HG02610 (cell line): ENCODE results near the gene GFRA1.
"Not testable (repeated sequence)": the region's sequence is repeated elsewhere in the genome, so short reads cannot be mapped to it uniquely, and the experiment has no call there.

Experiments
- ATAC-seq: cut with Tn5 transposase; IDR thresholded peaks from one replicate; pipeline ENCODE4 v1.9.1; 2021; ENCODE audit warnings: mild to moderate bottlenecking, moderate library complexity; ENCODE audit not compliant: unreplicated experiment

Gene GFRA1

GRCh38 chr10:116080553-116080952, 192.5 kb downstream of the GFRA1 start:
- no peak for ATAC-seq

DNA sequence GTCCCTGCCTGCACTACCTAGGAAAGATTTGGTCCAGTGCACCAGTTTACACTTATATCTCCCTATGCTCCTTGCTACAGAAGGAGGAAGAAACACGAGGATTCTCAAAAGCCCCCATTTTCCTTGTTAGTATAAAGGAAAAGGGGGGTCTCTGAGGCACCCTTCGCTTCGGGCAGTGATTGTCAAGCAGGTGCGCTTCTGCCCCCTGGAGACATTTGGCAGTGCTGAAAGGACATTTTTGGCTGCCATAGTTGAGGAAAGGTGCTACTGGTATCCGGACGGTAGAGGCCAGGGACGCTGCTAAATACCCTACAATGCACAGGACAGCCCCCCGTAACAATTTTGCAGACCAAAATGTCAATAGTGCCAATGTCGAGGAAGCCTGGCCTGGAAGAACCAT, 193.7 kb downstream of the GFRA1 start:
- no peak for ATAC-seq

DNA sequence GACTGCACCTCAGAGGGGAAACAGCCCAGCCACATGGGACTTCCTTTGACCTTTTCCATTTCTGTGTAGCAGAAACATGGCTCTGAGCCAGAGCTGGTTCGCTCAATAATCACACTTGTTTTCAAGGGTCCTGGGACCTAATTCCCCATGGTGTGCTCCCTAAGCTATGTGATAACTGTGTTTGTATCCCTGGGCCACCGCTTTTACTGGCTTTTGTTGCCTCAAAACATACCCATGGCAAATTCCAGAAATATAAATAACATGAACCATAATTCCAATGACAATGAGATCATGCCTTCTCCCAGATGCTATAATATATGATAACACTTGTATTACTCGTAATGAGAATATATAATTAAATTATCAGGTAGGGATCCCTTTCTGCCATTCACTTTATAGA, 196.4 kb downstream of the GFRA1 start:
- ATAC-seq: no peak

DNA sequence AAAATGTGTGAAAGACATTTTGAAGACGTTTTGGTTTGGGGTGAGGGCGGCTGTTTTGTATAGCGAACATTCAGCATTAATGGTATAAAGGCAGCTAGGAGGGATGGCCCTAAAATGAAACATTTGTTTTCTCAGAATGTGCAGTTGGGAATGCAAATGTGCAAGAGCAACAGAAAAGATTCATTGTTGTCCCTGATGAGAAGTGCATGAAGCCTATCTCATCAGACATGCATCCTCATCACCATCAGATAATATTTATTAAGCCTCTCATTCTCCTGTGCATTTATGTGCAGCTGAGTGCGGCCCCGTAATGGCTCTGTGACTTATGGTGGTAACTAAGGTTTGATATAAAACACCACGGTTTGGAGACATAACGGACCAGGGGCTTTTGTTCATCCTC, 199.5 kb downstream of the GFRA1 start:
- no peak for ATAC-seq

DNA sequence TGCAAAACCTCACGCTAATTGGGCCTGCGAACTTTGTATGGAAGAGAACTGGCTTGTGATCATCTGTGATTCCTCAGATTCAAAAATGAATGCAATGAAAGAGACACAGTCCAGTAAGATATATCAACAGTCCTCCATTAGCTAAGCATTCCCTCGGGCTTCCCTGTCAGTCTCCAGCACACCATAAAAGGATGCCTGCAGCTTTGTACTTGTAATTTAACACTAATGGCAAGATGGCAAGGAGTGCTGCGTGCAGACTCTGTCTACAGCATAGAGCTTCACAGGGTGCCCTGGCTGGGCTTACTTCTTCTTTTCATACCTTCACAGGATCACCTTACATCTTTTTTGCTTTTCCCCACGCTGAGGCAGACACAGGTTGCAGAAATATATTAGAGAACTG, 200.0 kb downstream of the GFRA1 start:
- no peak for ATAC-seq

DNA sequence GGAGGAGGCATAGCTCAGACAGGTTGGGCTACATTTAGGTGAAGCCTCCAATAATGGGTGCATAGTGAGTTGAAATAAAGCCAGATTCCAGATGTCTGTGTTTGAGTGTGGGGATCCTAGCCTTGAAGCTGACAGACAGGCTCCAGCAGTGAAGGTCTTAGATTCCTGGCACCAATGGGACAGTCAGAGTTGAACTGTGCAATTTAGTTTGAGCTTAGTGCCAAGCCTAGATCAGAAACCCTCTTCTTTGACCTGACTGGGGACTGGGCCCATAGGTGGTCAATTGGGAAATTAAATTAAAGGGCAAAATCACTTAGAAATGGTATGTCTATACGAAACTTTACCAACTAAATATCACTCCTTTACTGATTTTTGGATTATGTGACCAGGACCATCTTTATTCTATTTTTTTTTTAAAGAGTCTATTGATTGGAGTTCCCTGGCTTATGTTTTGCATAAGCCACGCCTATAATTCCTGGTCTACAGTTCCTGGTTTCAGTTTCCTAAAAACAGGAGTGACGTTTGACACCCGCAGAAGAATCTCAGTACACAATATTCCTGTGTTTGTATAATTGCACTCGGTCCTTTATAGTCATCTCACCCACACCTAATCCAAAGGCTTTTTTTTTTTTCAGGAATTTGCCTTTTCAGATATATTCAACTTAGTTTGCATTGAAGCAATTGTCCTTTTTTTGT, 201.4 kb downstream of the GFRA1 start:
- ATAC-seq: no peak

GRCh38 chr10:116070743-116071320, 202.2 kb downstream of the GFRA1 start:
- no peak for ATAC-seq

DNA sequence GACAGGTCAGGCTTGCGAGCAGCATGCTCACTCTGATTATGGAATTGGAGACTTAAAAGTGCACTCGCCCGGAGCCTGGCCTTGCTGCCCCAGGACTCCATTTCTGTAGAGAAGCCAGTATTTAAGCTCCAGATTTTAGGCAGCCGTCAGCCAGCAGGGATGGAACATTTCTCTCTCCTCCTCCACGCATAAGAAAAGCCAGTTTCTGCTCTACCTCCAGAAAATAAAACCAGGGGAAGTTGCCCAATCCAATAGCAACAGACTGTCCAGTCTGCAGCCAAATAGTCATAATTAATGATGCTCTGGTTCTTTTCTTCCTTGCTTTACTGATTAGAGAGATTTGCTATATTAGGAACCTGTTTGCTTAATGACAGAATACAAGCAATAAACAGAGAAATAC, 203.2 kb downstream of the GFRA1 start:
- no peak for ATAC-seq

GRCh38 chr10:116067825-116068224, 205.2 kb downstream of the GFRA1 start:
- ATAC-seq: no peak

- ATAC-seq: no peak
Observed at GRCh38 chr10:116063107-116063506, 209.9 kb downstream of the GFRA1 start.

- ATAC-seq: no peak
Observed at GRCh38 chr10:116060864-116061263, 212.1 kb downstream of the GFRA1 start.

GRCh38 chr10:116059320-116059719, 213.7 kb downstream of the GFRA1 start:
- no peak for ATAC-seq

GRCh38 chr10:116056445-116057293, 216.3 kb downstream of the GFRA1 start:
- no peak for ATAC-seq

- no peak for ATAC-seq
Observed at GRCh38 chr10:116055917-116056252, 217.1 kb downstream of the GFRA1 start.

- no peak for ATAC-seq
Observed at GRCh38 chr10:116055252-116055916, 217.6 kb downstream of the GFRA1 start.

DNA sequence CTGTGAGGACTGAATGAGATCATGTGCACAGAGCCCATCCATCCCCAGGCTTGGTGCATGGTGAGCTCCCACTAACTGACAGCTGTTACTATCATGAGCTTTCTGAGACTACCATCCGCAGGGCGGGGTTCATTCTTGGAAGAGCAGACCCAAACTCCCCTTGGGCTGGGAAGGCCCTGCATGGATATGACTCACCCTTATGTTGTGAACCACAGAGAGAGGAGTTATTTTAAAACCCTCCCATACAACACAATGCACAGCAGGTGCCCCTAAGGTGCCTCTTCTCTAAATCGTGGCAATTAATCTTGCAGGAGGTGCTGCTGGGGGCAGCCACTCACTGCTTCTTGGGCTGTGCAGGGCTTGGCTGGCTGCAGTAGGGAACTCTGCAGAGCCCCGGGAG, 219.1 kb downstream of the GFRA1 start:
- ATAC-seq: no peak

DNA sequence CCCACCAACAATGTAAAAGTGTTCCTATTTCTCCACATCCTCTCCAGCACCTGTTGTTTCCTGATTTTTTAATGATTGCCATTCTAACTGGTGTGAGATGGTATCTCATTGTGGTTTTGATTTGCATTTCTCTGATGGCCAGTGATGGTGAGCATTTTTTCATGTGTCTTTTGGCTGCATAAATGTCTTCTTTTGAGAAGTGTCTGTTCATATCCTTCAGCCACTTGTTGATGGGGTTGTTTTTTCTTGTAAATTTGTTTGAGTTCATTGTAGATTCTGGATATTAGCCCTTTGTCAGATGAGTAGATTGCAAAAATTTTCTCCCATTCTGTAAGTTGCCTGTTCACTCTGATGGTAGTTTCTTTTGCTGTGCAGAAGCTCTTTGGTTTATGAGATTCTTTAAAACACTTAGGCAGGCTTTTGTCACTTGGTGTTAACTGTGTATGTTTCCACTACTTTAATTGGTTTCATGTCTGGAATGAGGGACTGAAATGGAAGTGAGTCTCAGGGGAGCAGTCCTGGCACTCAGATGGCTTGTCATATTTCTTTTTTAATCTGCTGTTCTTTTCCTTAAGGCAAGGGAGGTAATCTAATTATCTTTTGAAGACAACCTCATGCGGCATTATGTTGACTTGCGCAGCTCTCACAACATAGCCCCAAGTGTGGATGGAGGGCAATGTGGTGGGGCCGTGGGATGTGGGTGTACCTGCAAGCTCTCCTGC, 219.8 kb downstream of the GFRA1 start:
- ATAC-seq: not testable (repeated sequence)

GRCh38 chr10:116052522-116052921, 220.5 kb downstream of the GFRA1 start:
- not testable (repeated sequence) for ATAC-seq

- ATAC-seq: no peak
Observed at GRCh38 chr10:116049974-116050304, 223.1 kb downstream of the GFRA1 start.

DNA sequence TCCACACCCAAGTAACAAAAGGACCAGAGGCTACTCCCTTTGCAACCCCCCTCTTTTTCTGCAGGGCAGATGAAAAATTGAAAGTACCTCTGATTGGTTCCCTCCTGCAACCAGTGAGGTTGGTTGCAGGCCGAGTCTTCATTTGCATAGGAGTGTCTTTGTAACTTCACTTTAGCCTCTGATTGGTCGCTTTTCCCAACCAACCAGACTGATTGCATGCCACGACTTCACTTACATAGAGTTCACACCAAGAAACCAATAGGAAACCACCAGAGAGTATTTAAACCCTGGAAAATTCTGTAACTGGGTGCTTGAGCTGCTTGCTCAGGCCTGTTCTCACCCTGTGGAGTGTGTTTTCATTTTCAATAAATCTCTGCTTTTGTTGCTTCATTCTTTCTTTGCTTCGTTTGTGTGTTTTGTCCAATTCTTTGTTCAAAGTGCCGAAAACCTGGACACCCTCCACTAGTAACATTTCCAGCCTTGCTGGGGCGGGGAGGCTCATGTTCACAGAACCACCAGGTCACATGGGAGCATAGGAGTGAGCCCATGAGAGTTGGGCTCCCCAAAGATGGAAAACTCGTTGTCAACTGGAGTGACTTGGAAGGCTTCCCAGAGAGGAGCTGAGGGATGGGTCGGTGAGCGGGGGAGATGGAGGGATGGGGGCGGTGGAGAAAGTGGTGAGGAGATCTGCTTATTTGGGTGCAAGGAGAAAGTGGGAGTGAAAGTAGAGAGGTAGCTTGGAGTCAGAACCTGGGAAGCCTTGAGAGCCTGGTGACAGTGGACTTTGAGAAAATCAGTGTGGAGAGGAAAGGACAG, 223.6 kb downstream of the GFRA1 start:
- no peak for ATAC-seq
